ENCODE results near the gene CDC14A. TPM values are rescaled to one million over a fixed set of nuclear protein-coding genes. Genes with fewer than 3 reads are reported as not detected.
A peak's percentile ranks its signal among the peaks of the same experiment; 100 is the strongest.

CDC14A gene
- total RNA-seq, 1 experiment from 2014 or later: 11.1 TPM

GRCh38 chr1:100463791-100464424 lies 111.6 kb downstream of the CDC14A start:
- ATAC-seq (peak; percentile 74), DNase-seq (ENCODE audit: low spot score) (peak; percentile 64)
- CTCF ChIA-PET: interaction anchor here (0.5 to 4.5 kb wide), 33 partner anchors 8 to 431 kb away, joined by 3 to 22 read pairs (median 3); partner anchors contain the start of genes CDC14A, DBT and GPR88
- Mint-ChIP-seq H3K9me3 (no peaks in the 10 kb centered on the region), H3K4me3 (no peak overlapping the region), H3K4me1 (peaks cover 41% of the 10 kb centered on the region), H3K27me3 (ENCODE audit: low read depth) (peaks cover 17% of the 10 kb centered on the region), H3K36me3 (peaks cover 3% of the 10 kb centered on the region; the same call in 1 of the 2 replicates), H3K27ac (no peak overlapping the region)
- TF ChIP-seq CTCF (IDR thresholded peaks at IDR 0.05) (peak; percentile 70), USF1 (CRISPR knock-in tag; IDR thresholded peaks at IDR 0.05) (no peak), MAX (CRISPR knock-in tag; IDR thresholded peaks at IDR 0.05) (peak; percentile 59; the same call in 1 of the 2 replicates), ZNF219 (CRISPR knock-in tag; IDR thresholded peaks at IDR 0.05; ENCODE audit: borderline replicate concordance) (no peak), ZNF512 (CRISPR knock-in tag; IDR thresholded peaks at IDR 0.05; ENCODE audit: borderline replicate concordance) (no peak)
- POLR2A ChIA-PET: interaction anchor here (1.1 to 1.2 kb wide), 2 partner anchors 111 to 333 kb away, joined by 3 read pairs; no protein-coding TSS in a partner anchor

GRCh38 chr1:100469578-100469977 lies 117.3 kb downstream of the CDC14A start:
- H3K36me3 Mint-ChIP-seq: peaks cover 3% of the 10 kb centered on the region; the same call in 1 of the 2 replicates
- no peak overlapping the region for H3K27ac Mint-ChIP-seq
- H3K27me3 Mint-ChIP-seq (ENCODE audit: low read depth): no peaks in the 10 kb centered on the region
- ATAC-seq (no peak), DNase-seq (ENCODE audit: low spot score) (no peak)
- ChIA-PET POLR2A (no interaction called here), CTCF (interaction anchor here (1.6 kb wide), 1 partner anchor 10 kb away, joined by 8 read pairs; no protein-coding TSS in a partner anchor)
- peaks cover 6% of the 10 kb centered on the region; the same call in 1 of the 2 replicates for H3K4me1 Mint-ChIP-seq
- H3K9me3 Mint-ChIP-seq: no peaks in the 10 kb centered on the region
- H3K4me3 Mint-ChIP-seq: no peak overlapping the region
- TF ChIP-seq FOXP4 (CRISPR knock-in tag; IDR thresholded peaks at IDR 0.05) (no peak), CREB1 (CRISPR knock-in tag; IDR thresholded peaks at IDR 0.05) (no peak), TCF7 (CRISPR knock-in tag; IDR thresholded peaks at IDR 0.05; ENCODE audit: low read depth) (no peak), PRRX2 (CRISPR knock-in tag; IDR thresholded peaks at IDR 0.05) (no peak), TP53 (CRISPR knock-in tag; IDR thresholded peaks at IDR 0.05) (no peak), NFYB (CRISPR knock-in tag; conservative IDR thresholded peaks at IDR 0.05; ENCODE audit: low read depth) (no peak), USF2 (CRISPR knock-in tag; IDR thresholded peaks at IDR 0.05) (no peak), NR1H2 (CRISPR knock-in tag; IDR thresholded peaks at IDR 0.05) (no peak), GRHL2 (CRISPR knock-in tag; IDR thresholded peaks at IDR 0.05; ENCODE audit: insufficient replicate concordance, severe bottlenecking) (no peak), ZBTB21 (CRISPR knock-in tag; IDR thresholded peaks at IDR 0.05; ENCODE audit: borderline replicate concordance) (no peak), OVOL2 (CRISPR knock-in tag; IDR thresholded peaks at IDR 0.05; ENCODE audit: borderline replicate concordance) (no peak), ARID4B (CRISPR knock-in tag; IDR thresholded peaks at IDR 0.05; ENCODE audit: borderline replicate concordance) (no peak), ZNF425 (CRISPR knock-in tag; conservative IDR thresholded peaks at IDR 0.05) (no peak), SOX15 (CRISPR knock-in tag; IDR thresholded peaks at IDR 0.05) (no peak), MAX (CRISPR knock-in tag; IDR thresholded peaks at IDR 0.05) (no peak)
